Thoracic aorta (tissue), 2 donors: ENCODE measurements around the gene GJC3. TPM values are rescaled to one million over a fixed set of nuclear protein-coding genes. Genes with fewer than 3 reads are reported as not detected.
"Not testable (repeated sequence)": the region's sequence is repeated elsewhere in the genome, so short reads cannot be mapped to it uniquely, and the experiment has no call there.

Experiments used
- ATAC-seq: fragments of 150-250 bp; one replicate; pipeline ENCODE4 v1.8.0; 2017; ENCODE audit warnings: low read depth; ENCODE audit not compliant: insufficient number of reproducible peaks, low FRiP score
- DNase-seq: peaks from one replicate; pipeline ENCODE4 v3.0.0-alpha.2; 2020; ENCODE audit warnings: low spot score
- H3K27ac ChIP-seq, 2 donors: fragments of 200-600 bp; sonication (generic); 1 replicate in 1 of 2; 2 replicates in 1 of 2; pipeline ENCODE4 v1.5.1; 2016; ENCODE audit warnings: mild to moderate bottlenecking in 2 of 2, moderate library complexity in 2 of 2
- H3K27me3 ChIP-seq: fragments of 200-600 bp; sonication (generic); replicated peaks from 2 replicates; pipeline ENCODE4 v1.6.0; 2016; ENCODE audit warnings: mild to moderate bottlenecking; ENCODE audit not compliant: insufficient read depth
- H3K36me3 ChIP-seq: fragments of 200-600 bp; sonication (generic); one replicate; pipeline ENCODE4 v1.5.1; 2016
- H3K4me1 ChIP-seq, 2 donors: fragments of 200-600 bp; sonication (generic); 1 replicate in 1 of 2; 2 replicates in 1 of 2; pipeline versions ENCODE4 v1.5.1 to v1.6.0; 2016; ENCODE audit warnings: low read depth in 2 of 2, mild to moderate bottlenecking in 1 of 2; ENCODE audit not compliant: control insufficient read depth in 1 of 2
- H3K4me3 ChIP-seq: fragments of 200-600 bp; sonication (generic); 2 replicates; pipeline ENCODE4 v1.5.1; 2016; ENCODE audit warnings: mild to moderate bottlenecking
- H3K9me3 ChIP-seq: fragments of 200-600 bp; sonication (generic); 2 replicates; pipeline ENCODE4 v1.5.1; 2016
- CTCF ChIP-seq: fragments of 200-600 bp; sonication (generic); IDR thresholded peaks from one replicate; pipeline ENCODE4 v1.5.1; 2019; ENCODE audit warnings: antibody characterized with exemption
- total RNA-seq, 2 donors: library from RNA; depleted of rRNA; stranded (reverse); fragments of >200 nt; gene quantifications; one replicate each; pipeline versions ENCODE4 v1.1.0 to v1.2.3, GENCODE V29; 2016

GJC3 gene
- total RNA-seq, 2 donors from 2014 or later, result 2.6 TPM; not detected in 1

DNA sequence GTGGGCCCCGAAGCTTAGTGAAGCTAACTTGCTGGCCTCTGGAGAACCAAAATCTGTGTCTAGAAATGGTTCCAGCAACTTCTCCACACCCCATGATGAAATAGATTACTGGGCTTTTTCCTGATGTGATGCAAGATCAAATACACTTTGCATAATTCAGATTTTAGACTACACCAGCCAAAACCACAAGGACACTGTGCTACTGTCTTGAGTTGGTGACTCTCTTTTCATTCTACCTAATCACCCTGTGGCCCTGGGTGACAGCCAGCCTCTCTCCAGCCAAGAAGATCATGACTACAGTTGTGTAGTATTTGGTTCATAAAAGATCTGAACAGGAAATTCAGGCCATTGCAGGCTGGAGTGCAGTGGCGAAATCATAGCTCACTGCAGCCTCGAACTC is 24.2 kb upstream of the GJC3 start:
- no peaks in the 10 kb centered on the region for H3K9me3 ChIP-seq
- no peaks in the 10 kb centered on the region for H3K4me1 ChIP-seq
- H3K27ac ChIP-seq, result no peak overlapping the region
- DNase-seq (no peak), ATAC-seq (no peak)
- no peaks in the 10 kb centered on the region for H3K36me3 ChIP-seq
- no peak overlapping the region for H3K4me3 ChIP-seq
- H3K27me3 ChIP-seq, result no peaks in the 10 kb centered on the region
- no peak for TF ChIP-seq CTCF

DNA sequence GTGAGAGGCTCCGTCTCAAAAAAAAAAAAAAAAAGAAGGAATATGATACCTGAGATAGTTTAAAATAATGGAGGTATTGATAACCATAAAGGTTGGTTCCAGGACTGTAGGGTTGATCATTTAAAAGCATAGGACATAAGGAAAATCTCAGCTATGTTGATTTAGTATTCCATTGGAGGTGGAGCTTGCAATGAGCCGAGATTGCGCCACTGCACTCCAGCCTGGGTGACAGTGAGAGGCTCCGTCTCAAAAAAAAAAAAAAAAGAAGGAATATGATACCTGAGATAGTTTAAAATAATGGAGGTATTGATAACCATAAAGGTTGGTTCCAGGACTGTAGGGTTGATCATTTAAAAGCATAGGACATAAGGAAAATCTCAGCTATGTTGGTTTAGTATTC is 23.2 kb upstream of the GJC3 start:
- not testable (repeated sequence) for ATAC-seq, H3K36me3 ChIP-seq, H3K27ac ChIP-seq, H3K27me3 ChIP-seq, H3K4me1 ChIP-seq, H3K4me3 ChIP-seq, H3K9me3 ChIP-seq, DNase-seq

GRCh38 chr7:99950819-99951218 is 21.4 kb upstream of the GJC3 start:
- not testable (repeated sequence) for H3K4me3 ChIP-seq, H3K4me1 ChIP-seq, ATAC-seq, H3K27me3 ChIP-seq, DNase-seq, H3K9me3 ChIP-seq, H3K36me3 ChIP-seq, H3K27ac ChIP-seq

- DNase-seq, result no peak
These were observed 20.3 kb upstream of the GJC3 start for GRCh38 chr7:99949645-99950228.

GRCh38 chr7:99947608-99948007 is 18.2 kb upstream of the GJC3 start:
- TF ChIP-seq CTCF, result no peak
- no peak for ATAC-seq
- Histone ChIP-seq H3K36me3 (no peaks in the 10 kb centered on the region), H3K4me3 (no peak overlapping the region), H3K9me3 (no peaks in the 10 kb centered on the region), H3K27ac (no peak overlapping the region), H3K27me3 (no peaks in the 10 kb centered on the region), H3K4me1 (no peaks in the 10 kb centered on the region)
- no peak for DNase-seq

More at GRCh38 chr7:99949645-99950228, 20.3 kb upstream of the GJC3 start:
- no peak for ATAC-seq
- no peak for TF ChIP-seq CTCF
- Histone ChIP-seq H3K27ac (no peak overlapping the region), H3K27me3 (no peaks in the 10 kb centered on the region), H3K4me1 (no peaks in the 10 kb centered on the region), H3K36me3 (no peaks in the 10 kb centered on the region), H3K4me3 (no peak overlapping the region), H3K9me3 (no peaks in the 10 kb centered on the region)

DNA sequence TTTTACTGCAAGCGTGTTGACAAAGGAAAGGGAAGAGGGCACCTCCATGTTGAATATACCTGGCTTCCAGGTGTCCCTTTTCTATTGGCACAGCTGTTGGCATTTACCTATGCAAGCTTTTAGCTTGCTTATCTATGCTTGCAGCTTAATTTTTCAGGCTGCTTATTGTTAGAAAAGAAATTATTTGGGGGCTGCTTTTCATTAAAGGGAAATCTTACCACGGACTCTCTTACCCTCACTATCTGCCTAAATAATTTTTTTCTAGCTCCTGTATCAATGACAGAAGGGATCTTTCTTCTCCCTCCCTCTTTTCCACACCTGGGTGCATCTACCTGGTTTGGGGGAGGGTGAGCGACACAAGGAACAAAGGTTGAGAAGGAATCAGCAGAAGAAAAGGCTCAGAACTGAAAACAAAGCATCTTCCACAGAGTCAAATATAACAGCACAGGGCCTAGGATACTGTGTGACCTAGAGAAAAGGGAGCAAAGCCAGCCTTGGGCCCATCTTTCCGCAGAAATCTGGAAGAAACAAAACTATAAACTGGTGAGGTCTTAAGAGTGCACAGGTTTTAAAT is 15.2 kb upstream of the GJC3 start:
- no peak overlapping the region for H3K4me3 ChIP-seq
- H3K36me3 ChIP-seq, result no peaks in the 10 kb centered on the region
- H3K27me3 ChIP-seq, result no peaks in the 10 kb centered on the region
- no peaks in the 10 kb centered on the region for H3K4me1 ChIP-seq
- TF ChIP-seq CTCF, result no peak
- no peak overlapping the region for H3K27ac ChIP-seq
- ATAC-seq (no peak), DNase-seq (no peak)
- H3K9me3 ChIP-seq, result no peaks in the 10 kb centered on the region
